Gastrocnemius medialis (tissue), 4 donors: ENCODE measurements around the gene HTR4. TPM values are rescaled to one million over a fixed set of nuclear protein-coding genes. Genes with fewer than 3 reads are reported as not detected.

ENCODE experiments used
- ATAC-seq, 2 donors: fragments of 150-250 bp; one replicate each; pipeline ENCODE4 v1.9.1; 2016
- DNase-seq, 2 donors: peaks; one replicate each; pipeline ENCODE4 v3.0.0-alpha.2; 2019
- H3K27ac ChIP-seq, 4 donors: fragments of 200-600 bp; sonication (generic); 1 replicate in 1 of 4; 2 replicates in 3 of 4; pipeline ENCODE4 v1.5.1; 2016 to 2018; ENCODE audit warnings: mild to moderate bottlenecking in 2 of 4, moderate library complexity in 1 of 4
- H3K27me3 ChIP-seq, 3 donors: fragments of 200-600 bp; sonication (generic) in 2 of 3; 1 replicate in 1 of 3; 2 replicates in 2 of 3; pipeline versions ENCODE4 v1.5.1 to v1.6.0; 2016 to 2019; ENCODE audit warnings: mild to moderate bottlenecking in 1 of 3, moderate library complexity in 1 of 3
- H3K36me3 ChIP-seq, 2 donors: fragments of 200-600 bp; sonication (generic) in 1 of 2; one replicate each; pipeline ENCODE4 v1.5.1; 2017 to 2018
- H3K4me1 ChIP-seq, 2 donors: fragments of 200-600 bp; sonication (generic) in 1 of 2; one replicate each; pipeline ENCODE4 v1.5.1; 2016 to 2017; ENCODE audit warnings: mild to moderate bottlenecking in 2 of 2
- H3K4me3 ChIP-seq, 4 donors: fragments of 200-600 bp; sonication (generic) in 3 of 4; 1 replicate in 1 of 4; 2 replicates in 3 of 4; pipeline ENCODE4 v1.5.1; 2016 to 2019; ENCODE audit warnings: mild to moderate bottlenecking in 2 of 4
- H3K9me3 ChIP-seq, 3 donors: fragments of 200-600 bp; sonication (generic) in 2 of 3; 1 replicate in 1 of 3; 2 replicates in 2 of 3; pipeline ENCODE4 v1.5.1; 2016 to 2019
- POLR2A ChIP-seq, 2 donors: fragments of 450-650 bp; IDR thresholded peaks; one replicate each; pipeline ENCODE4 v1.6.1; 2017; ENCODE audit warnings: antibody characterized with exemption in 2 of 2, mild to moderate bottlenecking in 2 of 2, moderate library complexity in 2 of 2
- in situ Hi-C, 4 donors: fragments of 200-750 bp; cut with MboI; loops; one replicate each; pipeline versions ENCODE4 v1.15.0 to v1.8.0; 2017; ENCODE audit warnings: low sequenced_read_pairs in 4 of 4
- intact Hi-C: fragments of 100-400 bp; cut with DNase I; formaldehyde crosslinking; loops from one replicate; pipeline ENCODE4 v1.15.1; 2023; ENCODE audit warnings: low total_unique reads
- total RNA-seq, 4 donors: library from RNA; depleted of rRNA; stranded (reverse); fragments of >200 nt; gene quantifications; one replicate each; pipeline versions ENCODE4 v1.1.0 to v1.2.3, GENCODE V29; 2016
- TF ChIP-seq, protein P1 (sequence below), 5 experiments: fragments of 450-650 bp in 3 of 5; fragments of 200-600 bp in 2 of 5; sonication (generic) in 2 of 5; IDR thresholded peaks in 4 of 5; conservative IDR thresholded peaks in 1 of 5; 1 replicate in 4 of 5; 2 replicates in 1 of 5; pipeline ENCODE4 v1.5.1; 2016 to 2019; ENCODE audit warnings: antibody characterized with exemption in 5 of 5, mild to moderate bottlenecking in 3 of 5, moderate library complexity in 3 of 5

HTR4 gene
- total RNA-seq, 4 donors from 2014 or later = 0.41 to 0.51 TPM; not detected in 2

- H3K27ac ChIP-seq = no peak overlapping the region
- H3K4me3 ChIP-seq = no peak overlapping the region
- no peaks in the 10 kb centered on the region for H3K36me3 ChIP-seq
- no peaks in the 10 kb centered on the region for H3K4me1 ChIP-seq
- TF ChIP-seq, protein P1, sequence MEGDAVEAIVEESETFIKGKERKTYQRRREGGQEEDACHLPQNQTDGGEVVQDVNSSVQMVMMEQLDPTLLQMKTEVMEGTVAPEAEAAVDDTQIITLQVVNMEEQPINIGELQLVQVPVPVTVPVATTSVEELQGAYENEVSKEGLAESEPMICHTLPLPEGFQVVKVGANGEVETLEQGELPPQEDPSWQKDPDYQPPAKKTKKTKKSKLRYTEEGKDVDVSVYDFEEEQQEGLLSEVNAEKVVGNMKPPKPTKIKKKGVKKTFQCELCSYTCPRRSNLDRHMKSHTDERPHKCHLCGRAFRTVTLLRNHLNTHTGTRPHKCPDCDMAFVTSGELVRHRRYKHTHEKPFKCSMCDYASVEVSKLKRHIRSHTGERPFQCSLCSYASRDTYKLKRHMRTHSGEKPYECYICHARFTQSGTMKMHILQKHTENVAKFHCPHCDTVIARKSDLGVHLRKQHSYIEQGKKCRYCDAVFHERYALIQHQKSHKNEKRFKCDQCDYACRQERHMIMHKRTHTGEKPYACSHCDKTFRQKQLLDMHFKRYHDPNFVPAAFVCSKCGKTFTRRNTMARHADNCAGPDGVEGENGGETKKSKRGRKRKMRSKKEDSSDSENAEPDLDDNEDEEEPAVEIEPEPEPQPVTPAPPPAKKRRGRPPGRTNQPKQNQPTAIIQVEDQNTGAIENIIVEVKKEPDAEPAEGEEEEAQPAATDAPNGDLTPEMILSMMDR (IDR thresholded peaks at IDR 0.05 in 4 of 5, conservative IDR thresholded peaks at IDR 0.05 in 1 of 5) = peak in 1 of 5 experiments; percentile 6
- TF ChIP-seq POLR2A (IDR thresholded peaks at IDR 0.05) = no peak
- H3K27me3 ChIP-seq = no peaks in the 10 kb centered on the region
- ATAC-seq (no peak), DNase-seq (no peak)
- H3K9me3 ChIP-seq = no peaks in the 10 kb centered on the region
- in situ Hi-C loops (no loop called here), intact Hi-C loops (no loop called here)
These were observed 197.1 kb downstream of the HTR4 start for GRCh38 chr5:148457183-148457620.

DNA sequence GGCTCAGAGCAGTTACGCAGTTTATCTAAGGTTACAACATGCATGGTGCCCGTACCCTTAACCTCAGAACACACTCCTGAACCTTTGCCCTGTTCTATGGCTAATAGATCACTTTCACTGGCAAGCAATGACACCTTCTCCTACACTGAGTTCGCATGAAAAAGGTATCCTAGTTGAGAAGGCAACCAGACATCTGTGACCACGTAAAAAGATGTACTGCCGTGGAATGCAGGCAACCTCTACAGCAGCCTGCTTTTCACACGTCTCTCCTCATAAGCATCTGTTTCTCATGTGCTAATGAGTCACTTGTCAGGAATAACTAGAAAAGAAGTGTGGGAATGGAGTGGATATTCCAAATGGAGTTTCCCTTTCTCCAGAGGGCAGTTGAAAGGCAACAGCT is 199.1 kb downstream of the HTR4 start:
- DNase-seq (no peak), ATAC-seq (peak; percentile 30 to 37)
- TF ChIP-seq, protein P1 (IDR thresholded peaks at IDR 0.05 in 4 of 5, conservative IDR thresholded peaks at IDR 0.05 in 1 of 5) = no peak
- TF ChIP-seq POLR2A (IDR thresholded peaks at IDR 0.05) = no peak
- no peak overlapping the region for H3K4me3 ChIP-seq
- intact Hi-C loops (no loop called here), in situ Hi-C loops (no loop called here)
- H3K9me3 ChIP-seq = no peaks in the 10 kb centered on the region
- H3K36me3 ChIP-seq = no peaks in the 10 kb centered on the region
- no peaks in the 10 kb centered on the region for H3K4me1 ChIP-seq
- H3K27ac ChIP-seq = no peak overlapping the region
- no peaks in the 10 kb centered on the region for H3K27me3 ChIP-seq

DNA sequence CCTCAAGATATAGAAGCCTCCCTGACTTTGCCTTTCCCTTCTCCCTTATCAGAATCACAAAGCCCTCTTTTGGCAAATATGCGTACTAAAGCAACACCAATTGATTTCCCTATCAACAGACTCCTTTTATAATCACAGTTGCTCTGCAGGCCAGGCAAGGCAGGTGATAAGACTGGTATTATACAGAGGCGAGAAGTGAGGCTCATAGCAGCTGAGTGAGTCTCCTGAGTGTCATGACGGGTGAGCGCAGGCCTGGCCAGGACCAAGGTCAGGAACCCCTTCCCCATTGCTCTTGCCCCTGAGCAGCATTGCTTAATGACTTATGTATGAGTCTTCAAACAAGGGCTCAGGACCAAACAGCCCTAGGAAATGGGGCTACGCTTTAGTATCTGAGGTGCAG is 199.8 kb downstream of the HTR4 start:
- TF ChIP-seq, protein P1 (IDR thresholded peaks at IDR 0.05 in 4 of 5, conservative IDR thresholded peaks at IDR 0.05 in 1 of 5) = no peak
- no peak for TF ChIP-seq POLR2A (IDR thresholded peaks at IDR 0.05)
- no peaks in the 10 kb centered on the region for H3K9me3 ChIP-seq
- no peaks in the 10 kb centered on the region for H3K36me3 ChIP-seq
- H3K4me3 ChIP-seq = no peak overlapping the region
- DNase-seq (no peak), ATAC-seq (no peak)
- no peaks in the 10 kb centered on the region for H3K4me1 ChIP-seq
- intact Hi-C loops (no loop called here), in situ Hi-C loops (no loop called here)
- H3K27ac ChIP-seq = no peak overlapping the region
- H3K27me3 ChIP-seq = no peaks in the 10 kb centered on the region

DNA sequence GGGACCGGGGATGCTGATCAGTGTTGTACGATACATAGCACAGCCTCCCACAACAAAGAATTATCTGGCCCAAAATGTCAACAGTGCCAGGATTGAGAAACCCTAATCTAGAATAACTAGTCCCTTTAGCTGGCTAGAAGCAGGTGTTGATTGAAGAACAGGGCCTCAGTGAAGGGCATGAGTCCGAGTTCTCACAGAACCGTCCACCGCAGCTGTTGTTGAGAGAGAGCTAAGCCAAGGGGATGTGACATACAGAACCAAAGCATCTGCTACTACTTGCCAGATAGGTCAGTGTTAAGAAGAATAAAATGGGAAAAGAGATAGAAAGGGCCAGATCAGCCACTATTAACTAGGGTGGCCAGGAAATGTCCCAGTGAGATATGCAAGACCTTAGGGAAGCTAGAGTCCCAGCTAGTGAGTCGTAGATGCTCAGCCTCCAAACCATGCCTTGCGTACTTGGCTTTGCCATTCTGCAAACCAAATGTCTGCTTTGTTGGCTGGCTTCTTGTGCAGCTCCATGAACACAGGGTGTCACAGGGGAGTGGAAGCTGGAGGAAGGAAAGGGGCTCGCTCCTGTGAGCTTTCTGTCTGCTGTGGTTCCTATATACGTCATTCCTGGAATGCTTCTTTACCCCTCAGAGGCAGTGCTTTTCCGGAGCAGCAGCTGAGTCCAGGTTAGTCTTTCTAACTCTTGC is 201.7 kb downstream of the HTR4 start:
- Histone ChIP-seq H3K4me3 (no peak overlapping the region), H3K4me1 (no peaks in the 10 kb centered on the region), H3K36me3 (no peaks in the 10 kb centered on the region), H3K9me3 (no peaks in the 10 kb centered on the region), H3K27ac (no peak overlapping the region), H3K27me3 (no peaks in the 10 kb centered on the region)
- DNase-seq = peak in 1 of 2 donors; percentile 16
- in situ Hi-C loops (no loop called here), intact Hi-C loops (no loop called here)
- TF ChIP-seq, protein P1 (IDR thresholded peaks at IDR 0.05 in 4 of 5, conservative IDR thresholded peaks at IDR 0.05 in 1 of 5) = no peak
- TF ChIP-seq POLR2A (IDR thresholded peaks at IDR 0.05) = no peak
- ATAC-seq = peak; percentile 52 to 63
